CD4-positive, alpha-beta T cell (primary cell): ENCODE measurements around the gene FMN1. TPM values are rescaled to one million over a fixed set of nuclear protein-coding genes. Genes with fewer than 3 reads are reported as not detected.

ENCODE experiments used
- ATAC-seq: fragments of 200-7000 bp; cut with Tn5 transposase; one replicate; pipeline ENCODE4 v1.10.0; 2022; ENCODE audit warnings: mild to moderate bottlenecking; ENCODE audit not compliant: poor library complexity
- CTCF ChIA-PET: fragments of 350-600 bp; sonication (Branson Sonifier 250); formaldehyde crosslinking; loops from one replicate; lab custom pipeline; 2021; ENCODE audit warnings: antibody characterized with exemption, inconsistent platforms; lab: Charles Lee
- POLR2A ChIA-PET: fragments of 350-600 bp; sonication (Branson Sonifier 250); formaldehyde crosslinking; loops from one replicate; lab custom pipeline; 2021; ENCODE audit warnings: antibody characterized with exemption, inconsistent platforms; lab: Charles Lee
- DNase-seq, 14 experiments: peaks; one replicate each; pipeline ENCODE4 v3.0.0-alpha.2; 2013 to 2020; ENCODE audit warnings: mixed read lengths in 2 of 14
- H3K27ac ChIP-seq, 2 donors: one replicate each; pipeline versions ENCODE4 v1.5.1 to v1.7.0; 2013; ENCODE audit warnings: low read length in 2 of 2, low read depth in 1 of 2, mild to moderate bottlenecking in 1 of 2
- H3K27me3 ChIP-seq, 2 experiments: 1 replicate in 1 of 2; 2 replicates in 1 of 2; pipeline versions ENCODE4 v1.6.1 to v1.7.0; 2013; ENCODE audit warnings: low read length in 2 of 2, control low read depth in 1 of 2, mild to moderate bottlenecking in 1 of 2, moderate library complexity in 1 of 2; ENCODE audit not compliant: insufficient read depth in 2 of 2, control insufficient read depth in 1 of 2
- H3K36me3 ChIP-seq: one replicate; pipeline ENCODE4 v1.6.1; 2013; ENCODE audit warnings: low read length, control low read depth; ENCODE audit not compliant: insufficient read depth
- H3K4me1 ChIP-seq: one replicate; pipeline ENCODE4 v1.6.1; 2013; ENCODE audit warnings: low read length, control low read depth; ENCODE audit not compliant: insufficient read depth
- H3K4me3 ChIP-seq: one replicate; pipeline ENCODE4 v1.5.1; 2013; ENCODE audit warnings: mild to moderate bottlenecking, low read length, moderate library complexity
- H3K9me3 ChIP-seq, 2 experiments: 1 replicate in 1 of 2; 2 replicates in 1 of 2; pipeline versions ENCODE4 v1.6.1 to v1.7.0; 2013; ENCODE audit warnings: low read length in 2 of 2, mild to moderate bottlenecking in 2 of 2, control low read depth in 1 of 2, moderate library complexity in 1 of 2; ENCODE audit not compliant: control insufficient read depth in 1 of 2, insufficient read depth in 1 of 2
- H3K27ac Mint-ChIP-seq: one replicate; pipeline ENCODE4 v1.8.0; 2020; ENCODE audit warnings: mixed read lengths
- H3K27me3 Mint-ChIP-seq: one replicate; pipeline ENCODE4 v1.8.0; 2021; ENCODE audit warnings: mixed read lengths
- H3K36me3 Mint-ChIP-seq: one replicate; pipeline ENCODE4 v1.8.0; 2021; ENCODE audit warnings: low read depth, mixed read lengths
- H3K4me1 Mint-ChIP-seq: one replicate; pipeline ENCODE4 v1.8.0; 2021; ENCODE audit warnings: low read depth, mixed read lengths
- H3K4me3 Mint-ChIP-seq: one replicate; pipeline ENCODE4 v1.8.0; 2020; ENCODE audit warnings: mild to moderate bottlenecking, mixed read lengths
- H3K9me3 Mint-ChIP-seq: one replicate; pipeline ENCODE4 v1.8.0; 2020; ENCODE audit warnings: mixed read lengths
- CTCF ChIP-seq: fragments of 200-600 bp; IDR thresholded peaks from one replicate; pipeline ENCODE4 v1.8.0; 2022; ENCODE audit warnings: antibody characterized with exemption, mild to moderate bottlenecking
- intact Hi-C, 2 experiments: fragments of 100-400 bp; cut with DNase I in 1 of 2; cut with micrococcal nuclease in 1 of 2; formaldehyde crosslinking; loops; one replicate each; pipeline versions ENCODE4 v1.15.1 to v1.9.0; 2023 to 2025; cut with DNase I, micrococcal nuclease
- total RNA-seq, 174 experiments: library from RNA in 2 of 174; stranded (reverse) in 2 of 174; gene quantifications; one replicate each; pipeline ENCODE4 v1.2.3 and lab custom pipeline; 2021 to 2026

The FMN1 gene
- total RNA-seq, 2 experiments from 2014 or later: 0.39 to 0.55 TPM

GRCh38 chr15:33101036-33101435 lies 93.5 kb downstream of the FMN1 start:
- no peak for TF ChIP-seq CTCF
- H3K4me3 Mint-ChIP-seq: no peak overlapping the region
- Histone ChIP-seq H3K27me3 (no peaks in the 10 kb centered on the region), H3K27ac (no peak overlapping the region), H3K9me3 (no peaks in the 10 kb centered on the region), H3K36me3 (no peaks in the 10 kb centered on the region), H3K4me1 (peaks cover 3% of the 10 kb centered on the region), H3K4me3 (no peak overlapping the region)
- CTCF ChIA-PET: no interaction called here
- DNase-seq (no peak), ATAC-seq (no peak)
- H3K27me3 Mint-ChIP-seq: no peaks in the 10 kb centered on the region
- no peak overlapping the region for H3K27ac Mint-ChIP-seq
- H3K4me1 Mint-ChIP-seq: peaks cover 28% of the 10 kb centered on the region
- POLR2A ChIA-PET: interaction anchor here (0.8 kb wide), 1 partner anchor 9 kb away, joined by 3 read pairs; no protein-coding TSS in a partner anchor
- no peaks in the 10 kb centered on the region for H3K9me3 Mint-ChIP-seq
- intact Hi-C loops: no loop called here
- no peaks in the 10 kb centered on the region for H3K36me3 Mint-ChIP-seq

GRCh38 chr15:33100314-33100713 lies 94.2 kb downstream of the FMN1 start:
- POLR2A ChIA-PET: no interaction called here
- no peak for TF ChIP-seq CTCF
- Histone ChIP-seq H3K27ac (no peak overlapping the region), H3K36me3 (no peaks in the 10 kb centered on the region), H3K27me3 (no peaks in the 10 kb centered on the region), H3K4me1 (peaks cover 3% of the 10 kb centered on the region), H3K4me3 (no peak overlapping the region), H3K9me3 (no peaks in the 10 kb centered on the region)
- Mint-ChIP-seq H3K27me3 (no peaks in the 10 kb centered on the region), H3K36me3 (no peaks in the 10 kb centered on the region), H3K27ac (no peak overlapping the region), H3K4me1 (peaks cover 22% of the 10 kb centered on the region), H3K9me3 (no peaks in the 10 kb centered on the region), H3K4me3 (no peak overlapping the region)
- no peak for DNase-seq
- intact Hi-C loops: no loop called here
- CTCF ChIA-PET: no interaction called here
- no peak for ATAC-seq

- ATAC-seq (no peak), DNase-seq (no peak)
- no peaks in the 10 kb centered on the region for H3K36me3 Mint-ChIP-seq
- H3K27ac Mint-ChIP-seq: no peak overlapping the region
- intact Hi-C loops: no loop called here
- Histone ChIP-seq H3K27ac (no peak overlapping the region), H3K9me3 (no peaks in the 10 kb centered on the region), H3K4me1 (peaks cover under 1% of the 10 kb centered on the region), H3K36me3 (no peaks in the 10 kb centered on the region), H3K4me3 (no peak overlapping the region), H3K27me3 (no peaks in the 10 kb centered on the region)
- TF ChIP-seq CTCF: no peak
- peaks cover 17% of the 10 kb centered on the region for H3K4me1 Mint-ChIP-seq
- no peaks in the 10 kb centered on the region for H3K27me3 Mint-ChIP-seq
- H3K4me3 Mint-ChIP-seq: no peak overlapping the region
- CTCF ChIA-PET: no interaction called here
- no peaks in the 10 kb centered on the region for H3K9me3 Mint-ChIP-seq
- POLR2A ChIA-PET: no interaction called here
These were observed 94.8 kb downstream of the FMN1 start for GRCh38 chr15:33099739-33100138.
